ENCODE data around the gene FREM3. TPM values are rescaled to one million over a fixed set of nuclear protein-coding genes. Genes with fewer than 3 reads are reported as not detected.
"Not testable (repeated sequence)": the region's sequence is repeated elsewhere in the genome, so short reads cannot be mapped to it uniquely, and the experiment has no call there.

The FREM3 gene
- polyA plus RNA-seq, 2 of the 4 experiments (the other 2 are of a cell fraction) = not detected

DNA sequence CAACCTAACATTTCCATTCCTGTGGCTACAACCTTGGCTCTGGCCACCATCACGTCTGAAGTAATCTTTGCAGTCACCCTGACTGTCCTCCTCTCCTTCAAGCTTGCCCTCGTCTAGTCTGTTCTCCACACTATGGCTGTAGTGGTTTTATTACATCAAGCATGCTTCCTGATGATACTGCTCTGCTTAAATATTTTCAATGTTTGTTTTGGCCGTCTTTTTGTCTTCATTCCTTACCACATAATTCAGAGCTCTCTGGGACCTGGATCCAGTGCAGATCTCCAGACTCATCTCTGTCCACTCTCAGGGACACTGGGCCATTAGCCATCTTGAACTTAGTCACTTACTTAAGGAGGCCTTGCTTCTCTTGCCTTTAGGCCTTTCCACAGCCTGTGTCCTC is 27.7 kb upstream of the FREM3 start:
- 0% methylated on average over 3 of the region's 3 CpGs for WGBS (ENCODE audit: missing lambda C conversion rate)
- Histone ChIP-seq H3K9me3 (no peaks in the 10 kb centered on the region), H3K4me2 (no peak overlapping the region), H3K4me3 (no peak overlapping the region), H3K27ac (no peak overlapping the region), H3K4me1 (no peaks in the 10 kb centered on the region)
- TF ChIP-seq, protein P1, sequence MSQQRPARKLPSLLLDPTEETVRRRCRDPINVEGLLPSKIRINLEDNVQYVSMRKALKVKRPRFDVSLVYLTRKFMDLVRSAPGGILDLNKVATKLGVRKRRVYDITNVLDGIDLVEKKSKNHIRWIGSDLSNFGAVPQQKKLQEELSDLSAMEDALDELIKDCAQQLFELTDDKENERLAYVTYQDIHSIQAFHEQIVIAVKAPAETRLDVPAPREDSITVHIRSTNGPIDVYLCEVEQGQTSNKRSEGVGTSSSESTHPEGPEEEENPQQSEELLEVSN (IDR thresholded peaks at IDR 0.05; ENCODE audit: borderline replicate concordance, low read depth) = no peak
- no peak for TF ChIP-seq ZFP36 (IDR thresholded peaks at IDR 0.05; ENCODE audit: borderline replicate concordance, partially characterized antibody)
- TF ChIP-seq, protein P2, sequence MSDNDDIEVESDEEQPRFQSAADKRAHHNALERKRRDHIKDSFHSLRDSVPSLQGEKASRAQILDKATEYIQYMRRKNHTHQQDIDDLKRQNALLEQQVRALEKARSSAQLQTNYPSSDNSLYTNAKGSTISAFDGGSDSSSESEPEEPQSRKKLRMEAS (IDR thresholded peaks at IDR 0.05) = no peak
- no peak for TF ChIP-seq ZSCAN20 (CRISPR knock-in tag; IDR thresholded peaks at IDR 0.05)
- TF ChIP-seq EHMT2 (IDR thresholded peaks at IDR 0.05; ENCODE audit: low read depth) = no peak
- ChIA-PET POLR2A (no interaction called here), CTCF (no interaction called here)
- ATAC-seq (no peak), FAIRE-seq (no peak), DNase-seq (ENCODE audit: low read depth in 1 of 2, low spot score in 1 of 2) (no peak)

DNA sequence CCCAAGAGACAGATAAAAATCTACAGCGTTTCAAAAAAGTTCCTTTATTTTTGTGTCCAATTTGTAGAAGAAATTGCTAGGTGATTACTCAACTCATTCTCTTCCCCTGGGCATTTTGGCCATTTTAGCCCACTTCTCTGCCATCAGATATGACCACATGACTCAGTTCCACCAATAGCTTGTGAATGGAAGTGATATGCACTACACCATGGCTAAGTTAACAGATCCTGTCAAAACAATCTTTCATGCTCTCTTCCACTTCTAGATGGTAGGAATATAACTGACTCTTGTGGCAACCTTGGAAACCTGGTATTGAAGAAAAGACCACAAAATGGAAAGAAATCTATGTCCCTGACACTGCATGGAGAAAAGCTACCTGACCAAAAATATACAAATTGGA is 26.2 kb upstream of the FREM3 start:
- no peak overlapping the region for H3K27ac ChIP-seq

DNA sequence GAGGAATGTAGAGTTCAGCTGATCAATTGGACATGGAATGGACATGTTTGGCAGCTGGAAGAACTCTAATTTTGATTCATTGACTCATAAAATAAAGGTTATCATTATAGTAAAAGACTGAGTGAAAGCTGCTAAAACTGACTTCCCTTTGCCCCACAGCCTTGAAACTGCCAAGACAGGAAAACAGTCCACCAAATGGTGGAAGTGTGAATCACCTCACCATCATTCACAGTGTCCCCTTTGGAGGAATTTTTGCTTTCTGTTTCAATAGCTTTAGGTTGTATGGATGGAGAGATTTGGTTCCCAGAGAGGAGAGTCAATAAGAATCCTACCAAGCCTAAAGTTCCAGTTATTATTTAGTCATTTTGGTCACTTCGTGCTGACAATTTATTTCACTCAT is 20.8 kb upstream of the FREM3 start:
- ATAC-seq (no peak), DNase-seq (ENCODE audit: low read depth in 1 of 2, low spot score in 1 of 2) (no peak), FAIRE-seq (no peak)
- CTCF ChIA-PET = no interaction called here
- Histone ChIP-seq H3K9me3 (no peaks in the 10 kb centered on the region), H3K27ac (no peak overlapping the region), H3K4me3 (no peak overlapping the region), H3K4me1 (no peaks in the 10 kb centered on the region), H3K4me2 (no peak overlapping the region)
- TF ChIP-seq, protein P3, sequence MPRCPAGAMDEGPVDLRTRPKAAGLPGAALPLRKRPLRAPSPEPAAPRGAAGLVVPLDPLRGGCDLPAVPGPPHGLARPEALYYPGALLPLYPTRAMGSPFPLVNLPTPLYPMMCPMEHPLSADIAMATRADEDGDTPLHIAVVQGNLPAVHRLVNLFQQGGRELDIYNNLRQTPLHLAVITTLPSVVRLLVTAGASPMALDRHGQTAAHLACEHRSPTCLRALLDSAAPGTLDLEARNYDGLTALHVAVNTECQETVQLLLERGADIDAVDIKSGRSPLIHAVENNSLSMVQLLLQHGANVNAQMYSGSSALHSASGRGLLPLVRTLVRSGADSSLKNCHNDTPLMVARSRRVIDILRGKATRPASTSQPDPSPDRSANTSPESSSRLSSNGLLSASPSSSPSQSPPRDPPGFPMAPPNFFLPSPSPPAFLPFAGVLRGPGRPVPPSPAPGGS (IDR thresholded peaks at IDR 0.05) = no peak
- no peak for TF ChIP-seq NPAS2 (CRISPR knock-in tag; IDR thresholded peaks at IDR 0.05; ENCODE audit: borderline replicate concordance)
- TF ChIP-seq EP300 (IDR thresholded peaks at IDR 0.05) = no peak
- TF ChIP-seq ZFP36 (IDR thresholded peaks at IDR 0.05; ENCODE audit: borderline replicate concordance, partially characterized antibody) = no peak
- TF ChIP-seq HDAC2 (IDR thresholded peaks at IDR 0.05) = no peak
- no peak for TF ChIP-seq FOSB (CRISPR knock-in tag; IDR thresholded peaks at IDR 0.05)
- no peak for TF ChIP-seq POLR2AphosphoS2 (conservative IDR thresholded peaks at IDR 0.05; ENCODE audit: low read length)
- TF ChIP-seq HOXA7 (CRISPR knock-in tag; IDR thresholded peaks at IDR 0.05) = no peak
- no peak for TF ChIP-seq JUN (IDR thresholded peaks at IDR 0.05)
- TF ChIP-seq CHD4 (IDR thresholded peaks at IDR 0.05; ENCODE audit: borderline replicate concordance) = no peak
- TF ChIP-seq HOXB13 (CRISPR knock-in tag; IDR thresholded peaks at IDR 0.05; ENCODE audit: low read depth) = no peak
- 0% methylated on average over 1 of the region's 1 CpG for WGBS (ENCODE audit: missing lambda C conversion rate)
- POLR2A ChIA-PET = no interaction called here

More for the DNA sequence above, 26.2 kb upstream of the FREM3 start:
- DNase-seq (ENCODE audit: low read depth in 1 of 2, low spot score in 1 of 2) (no peak), FAIRE-seq (no peak), ATAC-seq (no peak)
- TF ChIP-seq NR3C1 (IDR thresholded peaks at IDR 0.05) (no peak), PHF8 (IDR thresholded peaks at IDR 0.05; ENCODE audit: borderline replicate concordance, low read depth) (no peak), RFX5 (IDR thresholded peaks at IDR 0.05) (no peak), NPAS2 (CRISPR knock-in tag; IDR thresholded peaks at IDR 0.05; ENCODE audit: borderline replicate concordance) (no peak)
- TF ChIP-seq, protein P4, sequence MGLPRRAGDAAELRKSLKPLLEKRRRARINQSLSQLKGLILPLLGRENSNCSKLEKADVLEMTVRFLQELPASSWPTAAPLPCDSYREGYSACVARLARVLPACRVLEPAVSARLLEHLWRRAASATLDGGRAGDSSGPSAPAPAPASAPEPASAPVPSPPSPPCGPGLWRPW (IDR thresholded peaks at IDR 0.05) = no peak
- TF ChIP-seq, protein P2 (IDR thresholded peaks at IDR 0.05) = no peak
- POLR2A ChIA-PET = no interaction called here
- CTCF ChIA-PET = no interaction called here
- no peak overlapping the region for H3K4me3 ChIP-seq
- no peak overlapping the region for H3K4me2 ChIP-seq
- H3K4me1 ChIP-seq = no peaks in the 10 kb centered on the region
- no peaks in the 10 kb centered on the region for H3K9me3 ChIP-seq
- WGBS (ENCODE audit: missing lambda C conversion rate) = 3% methylated on average over 1 of the region's 1 CpG

DNA sequence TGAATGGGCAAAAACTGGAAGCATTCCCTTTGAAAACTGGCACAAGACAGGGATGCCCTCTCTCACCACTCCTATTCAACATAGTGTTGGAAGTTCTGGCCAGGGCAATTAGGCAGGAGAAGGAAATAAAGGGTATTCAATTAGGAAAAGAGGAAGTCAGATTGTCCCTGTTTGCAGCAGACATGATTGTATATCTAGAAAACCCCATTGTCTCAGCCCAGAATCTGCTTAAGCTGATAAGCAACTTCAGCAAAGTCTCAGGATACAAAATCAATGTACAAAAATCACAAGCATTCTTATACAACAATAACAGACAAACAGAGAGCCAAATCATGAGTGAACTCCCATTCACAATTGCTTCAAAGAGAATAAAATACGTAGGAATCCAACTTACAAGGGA is 18.3 kb upstream of the FREM3 start:
- DNase-seq (ENCODE audit: low read depth in 1 of 2, low spot score in 1 of 2); H3K4me3 ChIP-seq; ATAC-seq; POLR2A ChIA-PET; H3K9me3 ChIP-seq; FAIRE-seq; CTCF ChIA-PET; H3K4me2 ChIP-seq; H3K27ac ChIP-seq; H3K4me1 ChIP-seq: not testable (repeated sequence)
- WGBS (ENCODE audit: missing lambda C conversion rate) = no CpG with 5 or more reads among the region's 1 CpG
